ENCODE data around the gene GLRB.
"Not testable (repeated sequence)": the region's sequence is repeated elsewhere in the genome, so short reads cannot be mapped to it uniquely, and the experiment has no call there.

Gene GLRB

DNA sequence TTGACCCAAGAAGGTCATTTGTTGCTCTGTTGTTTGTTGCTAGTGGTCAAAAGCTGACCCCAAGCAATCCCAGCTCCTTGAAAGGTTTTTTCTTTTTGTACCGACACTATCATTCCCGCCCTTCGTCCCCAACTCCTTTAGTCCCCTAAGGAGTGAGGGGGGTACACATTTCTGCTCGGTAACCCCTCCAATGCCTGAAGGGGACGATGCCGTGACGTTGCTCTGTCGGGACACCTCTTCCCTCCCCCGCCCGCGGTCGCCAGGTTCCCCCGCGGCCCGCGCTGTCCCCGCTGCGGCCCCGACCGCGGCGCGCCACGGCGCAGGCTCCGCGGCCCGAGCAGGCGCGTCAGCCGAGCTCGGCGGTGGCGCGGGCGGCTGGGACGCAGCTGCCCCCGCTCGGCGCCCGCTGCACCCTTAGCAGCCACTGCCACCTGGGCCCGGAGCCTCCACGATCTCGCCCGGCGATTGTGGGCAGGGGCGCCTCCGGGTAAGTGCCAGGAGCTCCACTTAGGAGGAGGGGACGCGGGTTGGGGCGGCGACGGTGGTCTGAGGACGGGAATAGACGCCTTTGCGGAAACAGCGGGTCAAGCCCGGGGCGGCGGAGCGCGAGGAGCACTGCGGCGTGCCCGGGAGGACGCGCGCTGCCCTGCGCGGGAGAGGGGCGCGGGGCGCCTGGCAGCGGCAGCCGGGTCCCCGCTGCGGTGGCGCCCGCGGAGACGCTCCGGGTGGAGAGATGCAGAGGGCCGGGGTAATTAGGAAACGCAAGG, at the start of gene GLRB:
GLRB (plus strand) TSS at position 340 of the 767 bp plus-strand sequence. CDS start 1,875 bp downstream, outside the sequence.
- intact Hi-C loops (cut with DNase I) = no loop called here
- DNase-seq = peak in 40 of 42 donors; percentile 17 to 75 (median 52)

DNA sequence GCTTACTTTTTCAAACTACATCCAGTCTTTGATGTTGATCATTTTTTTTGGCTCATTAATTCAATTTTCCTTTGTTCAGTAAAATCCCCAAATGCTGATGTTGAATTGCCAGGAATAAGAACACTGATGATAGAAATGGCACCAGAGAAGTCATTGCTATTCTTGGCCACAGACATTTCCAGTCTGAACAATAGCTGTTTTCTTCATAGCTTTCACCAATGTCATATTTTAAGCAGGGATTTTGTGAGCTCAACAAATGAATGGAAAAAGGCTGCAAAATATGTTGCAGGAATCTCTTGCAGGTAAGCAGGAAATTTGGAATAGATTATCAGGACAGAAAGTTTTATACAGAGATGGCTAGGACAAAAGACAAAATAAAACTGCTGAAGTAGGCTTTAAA, 40.5 kb upstream of the GLRB start:
- intact Hi-C loops (cut with DNase I) = no loop called here
- DNase-seq = peak in 1 of 42 donors; percentile 5

DNA sequence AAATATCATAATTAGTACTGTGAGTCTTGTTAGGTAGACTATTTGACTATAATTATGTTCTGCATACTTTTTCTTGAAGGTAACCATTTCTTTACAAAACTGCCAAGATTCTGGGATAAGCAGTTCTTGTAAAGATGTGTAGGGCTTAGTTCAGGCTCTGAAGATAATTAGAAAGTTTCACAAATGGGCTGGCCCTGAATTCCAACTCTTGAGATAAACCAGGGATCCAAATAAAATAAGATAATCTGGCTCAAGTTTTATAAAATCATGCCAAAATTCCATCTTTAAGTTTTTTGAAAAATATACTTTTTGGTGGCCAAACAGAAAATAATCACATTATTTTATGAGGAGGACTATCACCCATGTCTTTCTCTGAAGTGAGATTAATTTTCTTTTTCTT, 35.5 kb upstream of the GLRB start:
- intact Hi-C loops (cut with DNase I) = no loop called here
- DNase-seq = no peak

DNA sequence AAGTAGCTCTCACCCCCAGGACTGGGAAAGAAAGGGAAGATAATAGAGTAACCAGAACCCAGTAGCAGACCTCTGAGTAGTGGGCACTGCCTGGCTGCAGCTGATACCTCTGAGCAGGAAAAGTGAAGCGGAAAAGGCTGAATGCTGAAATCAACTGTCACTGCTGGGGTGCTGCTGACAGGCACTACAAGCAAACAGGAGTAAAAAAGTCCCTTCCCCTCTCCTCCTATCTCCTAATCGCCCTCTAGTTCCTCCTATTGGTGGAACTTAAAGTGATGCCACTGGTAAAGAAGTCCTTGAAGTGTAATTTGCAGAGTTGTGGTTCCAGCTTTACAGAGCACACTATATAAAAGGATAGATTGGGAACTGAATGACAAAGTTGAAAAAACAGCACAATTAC, 32.8 kb upstream of the GLRB start:
- DNase-seq = no peak
- intact Hi-C loops (cut with DNase I) = no loop called here

DNA sequence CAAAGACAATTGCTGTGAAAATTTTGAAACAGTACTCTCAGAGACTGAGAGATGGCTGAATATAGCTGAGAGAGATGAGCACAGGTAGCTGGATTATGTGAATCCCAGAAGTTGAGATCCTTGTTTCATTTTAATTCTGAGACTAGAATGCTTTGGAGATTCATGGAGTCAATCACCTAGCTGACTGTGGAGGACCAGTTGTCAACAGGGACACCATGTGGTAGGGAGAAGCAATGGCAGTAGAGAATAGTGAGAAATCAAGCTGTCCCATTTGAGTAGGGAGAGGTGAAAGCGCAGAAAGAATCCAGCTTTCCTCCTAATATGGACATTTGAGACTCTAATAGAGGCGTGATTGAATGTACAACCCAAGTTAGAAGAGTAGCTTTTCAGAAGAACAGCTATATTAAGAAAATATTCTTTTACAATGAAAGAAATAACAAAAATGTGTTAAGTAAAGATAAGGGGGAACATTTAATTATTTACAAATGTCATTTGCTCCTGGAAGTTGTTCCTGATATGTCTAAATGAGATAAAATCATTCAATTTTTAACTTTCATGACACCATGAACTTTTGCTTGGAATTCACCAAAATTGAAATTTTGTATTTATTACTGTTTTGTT, 30.3 kb upstream of the GLRB start:
- peak in 29 of 42 donors; percentile 3 to 74 (median 47) for DNase-seq
- intact Hi-C loops (cut with DNase I) = no loop called here

DNA sequence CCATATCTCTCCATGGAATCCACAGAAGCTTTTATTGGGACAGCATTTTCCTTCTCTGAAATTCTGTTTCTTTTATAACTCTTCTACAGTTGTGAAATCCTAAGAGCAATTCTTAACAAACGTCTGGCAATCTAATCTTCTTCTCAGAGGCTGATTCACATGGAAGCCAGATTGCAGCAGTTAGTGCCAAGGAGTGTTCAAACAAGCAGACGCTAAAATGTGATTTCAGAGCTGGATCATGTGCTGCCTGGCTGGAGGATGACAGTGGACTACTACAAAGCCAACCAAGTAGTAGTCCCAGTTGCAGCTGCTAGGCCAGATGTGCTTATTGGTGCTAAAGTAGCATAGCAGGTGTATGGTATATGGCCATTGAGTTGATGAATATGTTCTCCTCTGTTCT, 27.7 kb upstream of the GLRB start:
- no peak for DNase-seq
- intact Hi-C loops (cut with DNase I) = no loop called here

DNA sequence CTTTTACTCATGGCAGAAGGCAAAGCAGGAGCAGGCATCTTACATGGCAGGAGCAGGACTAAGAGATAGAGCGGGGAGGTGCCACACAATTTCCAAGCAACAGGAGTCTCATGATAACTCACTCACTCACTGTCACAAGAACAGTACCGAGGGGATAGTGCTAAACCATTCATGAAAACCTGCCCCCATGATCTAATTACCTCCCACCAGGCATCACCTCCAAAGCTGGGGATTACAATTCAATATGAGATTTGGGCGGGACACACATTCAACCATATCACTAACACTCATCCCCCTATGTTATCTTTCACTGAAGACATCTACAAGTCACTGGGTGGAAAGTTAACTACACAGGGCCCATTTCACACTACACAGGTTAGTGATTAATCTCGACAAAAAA, 25.4 kb upstream of the GLRB start:
- DNase-seq = no peak
- intact Hi-C loops (cut with DNase I) = no loop called here

DNA sequence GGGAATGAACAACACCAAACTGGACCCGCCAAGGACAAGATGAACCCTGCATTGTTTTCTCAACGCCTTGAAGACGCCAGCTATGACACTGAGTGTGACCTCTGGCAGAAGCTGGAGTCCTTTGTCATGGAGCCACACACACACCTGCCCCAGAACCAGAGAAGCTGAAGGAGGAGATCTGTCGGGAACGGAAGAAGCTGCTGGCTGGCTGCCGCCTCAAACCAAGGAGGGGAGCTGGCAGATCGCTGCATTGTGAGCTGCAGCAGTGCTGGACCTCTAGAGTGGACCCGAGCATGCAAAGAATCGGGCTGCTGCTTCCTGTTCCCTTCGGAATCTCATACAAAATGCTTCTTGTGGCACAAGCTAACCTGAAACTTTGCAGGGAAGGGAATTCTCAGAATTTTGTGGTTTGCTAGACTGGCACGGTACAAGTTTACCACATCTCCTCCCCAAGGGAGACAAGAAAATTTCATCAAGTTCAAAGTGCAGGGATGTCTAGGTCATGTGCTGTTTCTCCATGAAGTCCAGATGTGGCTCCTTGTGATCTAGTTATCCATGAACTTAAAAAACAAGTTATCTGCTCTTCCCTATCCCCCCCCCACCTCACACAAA, 23.4 kb upstream of the GLRB start:
- DNase-seq = no peak
- intact Hi-C loops (cut with DNase I) = no loop called here

DNA sequence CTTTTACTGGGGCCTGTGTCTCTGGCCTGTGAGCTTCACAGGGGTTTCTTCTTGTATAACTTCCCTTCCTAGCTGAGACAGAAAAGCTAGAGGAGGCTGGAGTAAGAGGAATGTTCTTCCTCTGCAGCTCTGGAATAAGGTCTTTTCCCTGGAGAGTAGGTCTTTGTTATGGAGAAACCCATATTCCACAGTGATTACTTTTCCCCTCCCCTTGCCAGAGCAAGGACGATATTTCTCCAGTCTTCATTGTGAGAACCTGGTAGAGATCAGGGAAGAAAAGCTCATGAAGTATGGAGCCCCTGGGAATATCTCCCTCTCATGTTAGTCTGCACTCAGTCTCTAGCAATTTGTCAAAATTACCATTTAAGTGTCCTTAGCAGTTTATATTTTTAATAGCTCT, 18.7 kb upstream of the GLRB start:
- DNase-seq = no peak
- intact Hi-C loops (cut with DNase I) = no loop called here

DNA sequence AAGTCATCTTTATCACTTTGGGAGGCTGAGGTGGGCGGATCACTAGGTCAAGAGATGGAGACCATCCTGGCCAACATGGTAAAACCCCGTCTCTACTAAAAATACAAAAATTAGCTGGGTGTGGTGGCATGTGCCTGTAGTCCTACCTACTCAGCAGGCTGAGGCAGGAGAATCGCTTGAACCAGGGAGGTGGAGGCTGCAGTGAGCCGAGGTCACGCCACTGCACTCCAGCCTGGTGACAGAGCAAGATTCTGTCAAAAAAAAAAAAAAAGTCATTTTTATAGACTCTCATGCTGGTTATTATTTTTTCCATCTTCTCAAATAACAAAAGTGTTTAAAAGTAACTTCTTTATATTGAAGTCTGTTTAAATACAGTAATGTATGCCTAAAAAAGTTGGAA, 17.1 kb upstream of the GLRB start:
- intact Hi-C loops (cut with DNase I); DNase-seq: not testable (repeated sequence)

DNA sequence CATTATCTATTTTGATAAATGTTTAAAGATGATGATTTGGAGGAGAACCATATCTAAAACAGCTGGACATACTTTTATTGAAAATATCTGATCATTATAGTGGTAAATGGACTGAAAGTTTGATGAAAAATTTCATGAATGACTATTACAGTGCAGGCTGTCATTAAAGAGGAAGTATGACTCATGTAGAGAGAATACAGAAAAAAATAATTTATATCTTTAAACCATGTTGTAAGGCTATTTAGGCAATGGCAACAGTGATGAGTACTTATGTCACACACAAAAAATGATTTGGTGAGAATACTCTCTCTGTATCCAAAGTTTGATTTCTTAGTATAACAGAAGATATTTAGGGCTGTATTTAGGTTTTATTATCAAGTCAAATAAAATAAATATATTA, 3.9 kb upstream of the GLRB start:
- intact Hi-C loops (cut with DNase I) = no loop called here

DNA sequence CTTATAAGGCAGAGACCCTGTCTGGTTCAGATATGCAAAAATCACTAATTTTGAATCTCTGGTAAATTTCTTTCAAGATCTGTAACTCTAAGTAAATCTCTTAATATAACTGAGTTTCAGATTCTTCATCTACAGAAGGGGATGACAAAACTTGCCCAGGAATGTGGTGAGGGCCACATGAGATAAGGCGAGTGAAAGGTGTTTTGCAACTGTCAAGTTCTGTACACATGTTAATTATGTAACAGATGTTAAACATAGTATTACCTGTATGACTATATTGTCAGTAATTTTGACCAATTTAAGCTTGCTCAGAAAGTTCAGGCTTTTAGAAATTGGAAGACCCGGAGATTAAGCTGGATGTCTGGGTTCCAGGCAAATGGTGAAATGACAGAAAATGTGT, 549 bp upstream of the GLRB start:
- no peak for DNase-seq
- intact Hi-C loops (cut with DNase I) = no loop called here

More for the DNA sequence above, 3.9 kb upstream of the GLRB start:
- DNase-seq = no peak

DNA sequence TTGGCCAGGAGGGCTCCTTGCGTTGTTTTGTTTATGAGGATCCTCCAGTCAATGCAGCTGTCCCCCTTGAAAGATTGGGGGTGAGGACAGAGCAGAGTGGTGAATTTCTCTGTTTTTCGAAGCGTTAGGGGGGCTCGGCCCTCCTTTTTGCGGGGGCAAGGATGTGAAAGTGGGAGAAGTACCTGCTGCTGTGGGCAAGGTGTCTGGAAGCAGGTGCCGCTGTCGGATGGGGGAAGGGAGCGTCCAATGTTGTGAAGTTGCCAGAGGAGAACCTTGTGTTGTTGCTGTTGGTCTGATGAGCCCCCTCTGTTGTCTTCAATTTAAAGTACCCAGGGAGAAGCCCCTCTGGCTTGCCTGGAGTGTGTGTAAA, 613 bp downstream of the GLRB start:
- DNase-seq = peak in 35 of 42 donors; percentile 9 to 66 (median 26)
- intact Hi-C loops (cut with DNase I) = no loop called here

DNA sequence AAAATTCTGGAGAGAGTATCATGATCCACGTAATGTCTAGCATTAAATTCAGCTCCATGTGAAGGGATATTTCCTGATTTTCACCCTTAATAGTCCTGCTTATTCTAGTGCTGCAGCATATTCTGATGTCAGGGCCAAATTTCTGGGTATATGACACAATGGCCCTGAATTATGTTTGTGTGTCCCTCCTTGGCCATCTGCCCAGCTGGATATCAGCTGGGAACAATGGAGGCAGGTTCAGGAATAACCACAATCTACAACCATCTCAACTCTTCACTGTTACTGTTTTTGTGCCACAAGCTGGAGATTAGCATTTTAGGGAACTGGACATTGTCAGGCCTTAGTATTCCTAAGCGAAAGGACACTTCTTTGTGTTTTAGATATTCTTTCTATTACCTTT, 3.5 kb downstream of the GLRB start:
- no peak for DNase-seq
- intact Hi-C loops (cut with DNase I) = no loop called here

DNA sequence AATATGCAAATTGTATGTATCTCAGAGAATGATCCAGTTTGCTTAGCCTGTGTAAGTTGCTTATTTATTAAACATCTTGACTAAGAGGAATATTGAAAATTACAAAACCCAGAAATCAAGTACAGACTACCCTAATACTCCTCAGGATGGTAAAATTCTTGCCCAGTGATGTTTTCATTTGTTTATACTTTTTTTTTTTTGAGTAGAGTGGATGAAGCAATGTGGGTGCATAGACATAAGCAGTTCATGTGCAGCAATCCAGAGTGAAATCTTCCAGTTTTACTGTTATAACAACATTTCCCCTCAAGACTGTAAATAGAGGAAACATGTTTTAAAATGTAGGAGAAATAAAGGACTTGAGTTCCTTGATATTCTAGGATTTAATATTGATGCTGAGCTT, 4.7 kb downstream of the GLRB start:
- intact Hi-C loops (cut with DNase I) = no loop called here
- DNase-seq = no peak

DNA sequence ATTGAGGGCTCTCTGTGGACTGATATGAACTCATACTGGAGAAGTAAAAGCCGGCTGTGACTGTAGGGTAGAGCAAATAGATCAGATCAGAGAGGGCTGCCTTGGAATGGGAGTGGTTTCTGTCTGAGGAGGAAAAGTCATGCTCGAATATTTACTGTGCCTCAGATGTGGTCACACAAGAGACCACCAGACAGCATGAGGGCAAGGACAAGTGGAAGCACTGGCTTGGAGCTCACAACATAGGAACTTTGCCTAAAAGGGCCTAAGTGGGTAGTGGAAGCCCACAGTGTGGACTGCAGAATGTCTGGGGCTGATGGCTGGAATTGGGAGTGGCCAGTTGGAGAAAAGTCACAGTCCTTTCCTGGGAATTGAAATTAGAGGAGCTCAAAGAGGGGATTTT, 19.8 kb downstream of the GLRB start:
- intact Hi-C loops (cut with DNase I) = no loop called here
- no peak for DNase-seq

DNA sequence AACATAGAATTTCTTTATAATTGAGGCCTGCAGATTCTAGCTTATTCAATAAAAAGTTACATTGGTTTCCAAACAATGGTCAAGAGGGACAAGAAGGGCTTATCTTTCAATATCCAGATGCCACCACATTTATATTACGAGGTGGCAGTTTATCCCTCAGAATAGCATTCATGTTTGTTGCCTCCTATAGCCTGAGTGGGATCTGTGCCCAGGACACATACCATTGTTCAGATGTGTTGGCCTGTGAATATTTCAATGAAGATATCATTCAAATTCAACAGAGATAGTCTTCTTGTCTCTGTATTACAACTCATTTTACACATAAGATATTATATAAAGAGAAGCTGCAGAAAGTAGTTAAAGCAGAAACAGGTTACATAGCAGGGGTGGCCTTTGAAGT, 20.5 kb downstream of the GLRB start:
- intact Hi-C loops (cut with DNase I) = no loop called here
- DNase-seq = no peak

DNA sequence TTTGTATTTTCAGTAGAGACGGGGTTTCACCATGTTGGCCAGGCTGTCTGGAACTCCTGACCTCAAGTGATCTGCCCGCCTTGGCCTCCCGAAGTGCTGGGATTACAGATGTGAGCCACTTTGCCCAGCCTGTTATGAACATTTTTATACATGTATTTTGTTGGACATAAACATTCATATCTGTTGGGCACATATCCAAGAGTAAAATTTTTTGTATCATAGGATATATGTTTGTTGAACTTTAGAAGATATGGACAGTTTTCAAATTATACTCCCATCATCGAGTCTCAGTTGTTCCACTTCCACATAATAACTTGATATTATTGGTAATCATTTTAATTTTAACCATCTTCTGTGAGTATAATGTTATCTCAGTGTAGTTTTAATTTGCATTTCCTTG, 23.6 kb downstream of the GLRB start:
- DNase-seq = no peak
- intact Hi-C loops (cut with DNase I) = no loop called here

DNA sequence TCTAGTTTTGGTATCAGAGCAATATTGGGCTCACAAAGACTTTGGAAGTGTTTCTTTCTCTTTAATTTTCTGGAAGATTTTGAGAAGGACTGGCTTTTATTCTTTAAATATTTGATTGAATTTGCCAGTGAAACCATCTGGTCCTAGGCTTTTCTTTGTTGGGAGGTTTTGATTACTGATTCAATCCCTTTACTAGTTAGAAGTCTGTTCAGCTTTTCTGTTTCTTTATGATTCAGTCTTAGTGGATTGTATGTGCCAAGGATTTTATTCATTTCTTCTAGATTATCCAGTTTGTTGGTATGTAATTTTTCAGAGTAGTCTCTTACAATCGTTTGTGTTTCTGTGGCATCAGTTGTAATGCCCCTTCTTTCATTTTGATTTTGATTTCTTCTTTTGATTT, 28.6 kb downstream of the GLRB start:
- DNase-seq = no peak
- intact Hi-C loops (cut with DNase I) = no loop called here

DNA sequence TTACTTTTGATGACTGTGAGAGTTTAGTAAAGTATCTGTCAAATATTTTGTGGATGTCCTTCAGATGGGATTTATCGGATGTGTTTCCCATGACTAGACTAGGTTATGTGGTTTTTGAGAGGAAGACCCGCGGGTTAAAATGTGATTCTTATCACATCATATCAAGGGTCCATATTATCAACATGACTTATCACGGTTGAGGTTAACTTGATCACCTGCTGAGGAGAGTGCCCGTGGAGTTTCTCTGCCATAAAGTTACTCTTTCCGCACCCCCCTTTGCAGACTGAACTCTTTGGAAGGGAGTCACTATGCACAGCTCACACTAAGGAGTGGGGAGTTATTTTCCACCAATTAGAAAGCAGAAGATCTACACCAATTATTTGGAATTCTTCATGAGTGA, 38.7 kb downstream of the GLRB start:
- no peak for DNase-seq
- intact Hi-C loops (cut with DNase I) = no loop called here

Data from head of caudate nucleus (tissue), 42 donors.